Neural progenitor cell (in vitro differentiated cells): ENCODE data around the gene PPFIA4.

Experiments
- EZH2phosphoT487 ChIP-seq: fragments of 200-600 bp; sonication (generic); IDR thresholded peaks from 2 replicates; pipeline ENCODE4 v1.6.1; 2017; ENCODE audit warnings: antibody characterized with exemption
- TF ChIP-seq, protein P1 (sequence below): fragments of 200-600 bp; sonication (generic); IDR thresholded peaks from 2 replicates; pipeline ENCODE4 v1.5.1; 2017; ENCODE audit warnings: antibody characterized with exemption, mild to moderate bottlenecking

DNA sequence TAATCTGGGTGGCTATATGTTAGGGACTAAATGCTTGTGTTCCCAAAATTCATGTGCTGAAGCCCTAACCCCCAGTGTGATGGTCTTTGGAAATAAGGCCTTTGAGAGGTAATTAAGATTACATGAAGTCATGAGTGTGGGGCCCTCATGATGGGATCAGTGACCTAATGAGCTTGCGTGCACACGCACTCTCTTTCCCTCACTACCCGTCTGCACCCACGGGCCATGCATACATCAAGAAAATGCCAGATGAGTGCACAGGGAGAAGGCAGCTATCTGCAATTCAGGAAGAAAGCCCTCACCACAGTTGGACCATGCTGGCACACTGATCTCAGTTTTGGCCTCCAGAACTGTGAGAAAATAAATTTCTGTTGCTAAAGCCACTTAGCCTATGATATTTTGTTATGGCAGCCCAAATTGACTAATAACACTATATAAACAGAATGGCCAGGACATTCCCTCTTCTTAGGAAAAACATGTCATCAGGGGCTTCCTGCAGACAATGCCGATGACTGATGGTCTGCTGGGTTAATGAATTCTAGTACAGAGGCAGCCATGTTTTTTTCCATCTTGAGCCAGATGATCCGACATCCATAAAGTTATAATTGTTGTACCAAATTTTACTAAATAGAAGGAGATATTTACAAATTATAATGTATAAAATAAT is 77.7 kb downstream of the PPFIA4 start:
- TF ChIP-seq, protein P1, sequence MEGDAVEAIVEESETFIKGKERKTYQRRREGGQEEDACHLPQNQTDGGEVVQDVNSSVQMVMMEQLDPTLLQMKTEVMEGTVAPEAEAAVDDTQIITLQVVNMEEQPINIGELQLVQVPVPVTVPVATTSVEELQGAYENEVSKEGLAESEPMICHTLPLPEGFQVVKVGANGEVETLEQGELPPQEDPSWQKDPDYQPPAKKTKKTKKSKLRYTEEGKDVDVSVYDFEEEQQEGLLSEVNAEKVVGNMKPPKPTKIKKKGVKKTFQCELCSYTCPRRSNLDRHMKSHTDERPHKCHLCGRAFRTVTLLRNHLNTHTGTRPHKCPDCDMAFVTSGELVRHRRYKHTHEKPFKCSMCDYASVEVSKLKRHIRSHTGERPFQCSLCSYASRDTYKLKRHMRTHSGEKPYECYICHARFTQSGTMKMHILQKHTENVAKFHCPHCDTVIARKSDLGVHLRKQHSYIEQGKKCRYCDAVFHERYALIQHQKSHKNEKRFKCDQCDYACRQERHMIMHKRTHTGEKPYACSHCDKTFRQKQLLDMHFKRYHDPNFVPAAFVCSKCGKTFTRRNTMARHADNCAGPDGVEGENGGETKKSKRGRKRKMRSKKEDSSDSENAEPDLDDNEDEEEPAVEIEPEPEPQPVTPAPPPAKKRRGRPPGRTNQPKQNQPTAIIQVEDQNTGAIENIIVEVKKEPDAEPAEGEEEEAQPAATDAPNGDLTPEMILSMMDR: no peak
- no peak for TF ChIP-seq EZH2phosphoT487
